HEK293T (cell line): ENCODE measurements around the gene CFI.

Experiments used
- CTCF ChIA-PET: fragments of 350-600 bp; formaldehyde crosslinking; extraction: SDS; loops from one replicate; lab custom pipeline; 2021; ENCODE audit warnings: antibody characterized with exemption, inconsistent platforms; lab: Yijun Ruan, JAX
- POLR2A ChIA-PET: fragments of 350-600 bp; formaldehyde crosslinking; extraction: SDS; loops from one replicate; lab custom pipeline; 2020; ENCODE audit warnings: antibody characterized with exemption, inconsistent platforms; lab: Yijun Ruan, JAX
- DNase-seq: peaks from one replicate; pipeline ENCODE4 v3.0.0; 2012; ENCODE audit warnings: mixed read lengths; ENCODE audit errors: extremely low spot score
- FOXK2 ChIP-seq: fragments of 450-650 bp; IDR thresholded peaks from 2 replicates; pipeline ENCODE4 v1.6.1; 2016; ENCODE audit warnings: mild to moderate bottlenecking
- HDGF ChIP-seq: fragments of 450-650 bp; IDR thresholded peaks from 2 replicates; pipeline ENCODE4 v1.6.1; 2017; ENCODE audit warnings: antibody characterized with exemption, borderline replicate concordance
- TARDBP ChIP-seq: fragments of 450-650 bp; IDR thresholded peaks from 2 replicates; pipeline ENCODE4 v1.6.1; 2016
- ZNF384 ChIP-seq: fragments of 450-650 bp; IDR thresholded peaks from 2 replicates; pipeline ENCODE4 v1.6.1; 2016
- TF ChIP-seq, protein P1 (sequence below): fragments of 450-650 bp; IDR thresholded peaks from 2 replicates; pipeline ENCODE4 v1.6.1; 2016

Gene CFI

DNA sequence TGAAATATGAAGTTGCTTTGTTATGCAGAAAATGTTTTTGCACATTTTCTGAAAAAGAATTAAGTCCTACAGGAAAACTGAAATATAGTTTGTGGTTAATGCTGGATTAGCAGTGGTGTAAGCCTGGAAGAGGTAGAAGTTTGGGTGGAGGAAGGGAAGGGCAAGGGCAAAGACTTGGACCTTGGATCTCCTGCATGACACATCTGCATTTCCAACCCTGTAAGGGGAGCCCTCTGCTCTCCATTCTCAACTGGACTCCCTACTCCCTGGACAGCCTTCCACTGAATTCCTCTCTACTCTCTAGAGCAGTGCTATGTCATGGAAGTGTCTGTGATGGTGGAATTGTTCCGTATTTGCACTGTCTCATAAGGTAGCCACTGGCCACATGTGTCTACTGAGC is 103.1 kb downstream of the CFI start:
- TF ChIP-seq TARDBP (no peak), FOXK2 (no peak)
- ChIA-PET CTCF (no interaction called here), POLR2A (no interaction called here)
- DNase-seq = no peak

DNA sequence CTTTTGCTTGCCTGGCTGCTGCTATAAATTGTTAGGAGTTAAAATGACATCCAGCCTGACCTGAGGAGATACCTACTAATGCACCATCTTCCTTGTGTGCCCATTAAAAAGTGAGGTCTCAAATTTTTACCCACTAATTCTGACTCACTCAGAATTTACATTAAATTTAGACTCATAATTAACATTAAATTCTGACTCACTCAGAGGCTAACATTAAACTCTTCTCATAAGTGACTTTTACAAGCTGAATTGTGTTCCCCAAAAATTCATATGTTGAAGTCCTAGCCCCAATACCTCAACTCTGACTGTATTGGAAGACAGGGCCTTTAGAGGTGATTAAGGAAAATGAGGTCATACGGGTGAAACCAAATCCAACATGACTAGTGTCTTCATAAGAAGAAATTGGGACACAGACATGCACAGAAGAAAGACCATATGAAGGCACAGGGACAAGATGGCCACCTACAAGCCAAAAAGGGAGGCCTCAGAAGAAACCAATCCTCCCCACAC is 110.3 kb downstream of the CFI start:
- ChIA-PET POLR2A (no interaction called here), CTCF (no interaction called here)
- no peak for DNase-seq
- TF ChIP-seq HDGF (no peak), ZNF384 (no peak)
- TF ChIP-seq, protein P1, sequence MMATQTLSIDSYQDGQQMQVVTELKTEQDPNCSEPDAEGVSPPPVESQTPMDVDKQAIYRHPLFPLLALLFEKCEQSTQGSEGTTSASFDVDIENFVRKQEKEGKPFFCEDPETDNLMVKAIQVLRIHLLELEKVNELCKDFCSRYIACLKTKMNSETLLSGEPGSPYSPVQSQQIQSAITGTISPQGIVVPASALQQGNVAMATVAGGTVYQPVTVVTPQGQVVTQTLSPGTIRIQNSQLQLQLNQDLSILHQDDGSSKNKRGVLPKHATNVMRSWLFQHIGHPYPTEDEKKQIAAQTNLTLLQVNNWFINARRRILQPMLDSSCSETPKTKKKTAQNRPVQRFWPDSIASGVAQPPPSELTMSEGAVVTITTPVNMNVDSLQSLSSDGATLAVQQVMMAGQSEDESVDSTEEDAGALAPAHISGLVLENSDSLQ = no peak
